T-helper 1 cell treated with Interleukin-12 subunit alpha and Interleukin-12 subunit beta and Interleukin-4 antibody, amounts not matched to agents 30 ng/mL and 1 ng/mL, for 36 hours (primary cell): Measurements from ENCODE around the gene WDFY4. TPM values are rescaled to one million over a fixed set of nuclear protein-coding genes. Genes with fewer than 3 reads are reported as not detected.

Source experiments
- intact Hi-C: fragments of 100-400 bp; cut with micrococcal nuclease; formaldehyde crosslinking; loops from one replicate; pipeline ENCODE4 v1.15.1; 2024
- total RNA-seq: library from RNA; stranded (reverse); gene quantifications from 2 replicates; pipeline ENCODE4 v1.2.3, GENCODE V29; 2022

WDFY4 gene
- total RNA-seq, 1 donor from 2014 or later: 0.29 TPM

- intact Hi-C loops: no loop called here
Observed at GRCh38 chr10:48690791-48691660, 6.4 kb downstream of the WDFY4 start.

GRCh38 chr10:48691812-48692528, 7.3 kb downstream of the WDFY4 start:
- intact Hi-C loops: no loop called here

- intact Hi-C loops: no loop called here
Observed at GRCh38 chr10:48692748-48693147, 8.1 kb downstream of the WDFY4 start.

GRCh38 chr10:48693206-48693605, 8.5 kb downstream of the WDFY4 start:
- intact Hi-C loops: no loop called here

- intact Hi-C loops: no loop called here
Observed at GRCh38 chr10:48694371-48695030, 9.8 kb downstream of the WDFY4 start.

- intact Hi-C loops: no loop called here
Observed at GRCh38 chr10:48695636-48696534, 11.2 kb downstream of the WDFY4 start.

- intact Hi-C loops: no loop called here
Observed at GRCh38 chr10:48696535-48696873, 11.8 kb downstream of the WDFY4 start.

- intact Hi-C loops: no loop called here
Observed at GRCh38 chr10:48697091-48697490, 12.4 kb downstream of the WDFY4 start.

- intact Hi-C loops: no loop called here
Observed at GRCh38 chr10:48697821-48698764, 13.4 kb downstream of the WDFY4 start.

GRCh38 chr10:48699011-48699627, 14.4 kb downstream of the WDFY4 start:
- intact Hi-C loops: no loop called here

GRCh38 chr10:48700071-48700470, 15.4 kb downstream of the WDFY4 start:
- intact Hi-C loops: no loop called here

GRCh38 chr10:48700493-48700892, 15.8 kb downstream of the WDFY4 start:
- intact Hi-C loops: no loop called here

- intact Hi-C loops: no loop called here
Observed at GRCh38 chr10:48701139-48701901, 16.6 kb downstream of the WDFY4 start.

- intact Hi-C loops: no loop called here
Observed at GRCh38 chr10:48701941-48702340, 17.3 kb downstream of the WDFY4 start.

- intact Hi-C loops: no loop called here
Observed at GRCh38 chr10:48703531-48704122, 19.0 kb downstream of the WDFY4 start.

GRCh38 chr10:48704156-48704555, 19.5 kb downstream of the WDFY4 start:
- intact Hi-C loops: no loop called here

- intact Hi-C loops: no loop called here
Observed at GRCh38 chr10:48705401-48705938, 20.8 kb downstream of the WDFY4 start.

- intact Hi-C loops: no loop called here
Observed at GRCh38 chr10:48707472-48707871, 22.8 kb downstream of the WDFY4 start.
